BLaER1 (cell line): ENCODE results near the gene S100P.
"Not testable (repeated sequence)": the region's sequence is repeated elsewhere in the genome, so short reads cannot be mapped to it uniquely, and the experiment has no call there.

Source experiments
- H3K27ac ChIP-seq: shearing (Covaris generic); formaldehyde crosslinking; 2 replicates; pipeline ENCODE4 v1.8.1; 2022
- H3K27me3 ChIP-seq: shearing (Covaris generic); formaldehyde crosslinking; 2 replicates; pipeline ENCODE4 v1.8.1; 2022
- H3K36me3 ChIP-seq: shearing (Covaris generic); formaldehyde crosslinking; 2 replicates; pipeline ENCODE4 v1.8.1; 2022
- H3K4me1 ChIP-seq: shearing (Covaris generic); formaldehyde crosslinking; 2 replicates; pipeline ENCODE4 v1.8.1; 2022
- H3K4me2 ChIP-seq: shearing (Covaris generic); formaldehyde crosslinking; 2 replicates; pipeline ENCODE4 v1.8.1; 2022
- H3K4me3 ChIP-seq: shearing (Covaris generic); formaldehyde crosslinking; 2 replicates; pipeline ENCODE4 v1.8.1; 2022
- H3K9ac ChIP-seq: shearing (Covaris generic); formaldehyde crosslinking; 2 replicates; pipeline ENCODE4 v1.8.1; 2022
- H3K9me3 ChIP-seq: shearing (Covaris generic); formaldehyde crosslinking; 2 replicates; pipeline ENCODE4 v1.8.1; 2022
- H4K20me1 ChIP-seq: shearing (Covaris generic); formaldehyde crosslinking; 2 replicates; pipeline ENCODE4 v1.8.1; 2022
- Cebpa-rat ChIP-seq: shearing (Covaris generic); IDR thresholded peaks from 2 replicates; pipeline ENCODE4 v1.8.1; 2022

S100P gene

GRCh38 chr4:6671648-6672047 lies 22.0 kb upstream of the S100P start:
- H3K27me3 ChIP-seq: no peaks in the 10 kb centered on the region
- peaks cover 20% of the 10 kb centered on the region for H3K4me1 ChIP-seq
- peaks cover 4% of the 10 kb centered on the region; the same call in 1 of the 2 replicates for H3K9me3 ChIP-seq
- H3K9ac ChIP-seq: no peak overlapping the region
- TF ChIP-seq Cebpa-rat: no peak
- H3K4me3 ChIP-seq: no peak overlapping the region
- H4K20me1 ChIP-seq: peaks cover 25% of the 10 kb centered on the region
- H3K4me2 ChIP-seq: no peak overlapping the region
- H3K27ac ChIP-seq: no peak overlapping the region
- peaks cover 22% of the 10 kb centered on the region for H3K36me3 ChIP-seq

GRCh38 chr4:6672131-6672530 lies 21.5 kb upstream of the S100P start:
- Histone ChIP-seq H3K9me3 (peaks cover 4% of the 10 kb centered on the region; the same call in 1 of the 2 replicates), H3K4me3 (no peak overlapping the region), H3K4me2 (no peak overlapping the region), H3K4me1 (peaks cover 25% of the 10 kb centered on the region), H4K20me1 (peaks cover 30% of the 10 kb centered on the region), H3K36me3 (peaks cover 26% of the 10 kb centered on the region), H3K27ac (no peak overlapping the region), H3K9ac (no peak overlapping the region), H3K27me3 (no peaks in the 10 kb centered on the region)
- no peak for TF ChIP-seq Cebpa-rat

DNA sequence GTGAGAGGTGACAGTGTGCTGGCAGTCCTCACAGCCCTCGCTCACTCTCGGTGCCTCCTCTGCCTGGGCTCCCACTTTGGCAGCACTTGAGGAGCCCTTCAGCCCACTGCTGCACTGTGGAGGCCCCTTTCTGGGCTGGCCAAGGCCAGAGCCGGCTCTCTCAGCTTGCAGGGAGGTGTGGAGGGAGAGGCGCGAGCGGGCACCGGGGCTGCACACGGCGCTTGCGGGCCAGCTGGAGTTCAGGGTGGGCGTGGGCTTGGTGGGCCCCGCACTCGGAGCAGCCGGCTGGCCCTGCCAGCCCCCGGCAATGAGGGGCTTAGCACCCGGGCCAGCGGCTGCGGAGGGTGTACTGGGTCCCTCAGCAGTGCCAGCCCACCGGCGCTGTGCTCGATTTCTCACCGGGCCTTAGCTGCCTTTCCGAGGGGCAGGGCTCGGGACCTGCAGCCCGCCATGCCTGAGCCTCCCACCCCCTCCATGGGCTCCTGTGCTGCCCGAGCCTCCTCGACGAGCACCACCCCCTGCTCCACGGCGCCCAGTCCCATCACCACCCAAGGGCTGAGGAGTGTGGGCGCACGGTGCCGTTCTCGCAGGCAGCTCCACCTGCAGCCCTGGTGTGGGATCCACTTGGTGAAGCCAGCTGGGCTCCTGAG lies 21.0 kb upstream of the S100P start:
- H3K9me3 ChIP-seq, H3K27ac ChIP-seq, H3K9ac ChIP-seq, H3K27me3 ChIP-seq: not testable (repeated sequence)
- peak overlapping the region; percentile 88; the same call in 1 of the 2 replicates for H3K4me3 ChIP-seq
- H3K4me2 ChIP-seq: peak overlapping the region; percentile 95; the same call in 1 of the 2 replicates
- peaks cover 35% of the 10 kb centered on the region for H4K20me1 ChIP-seq
- H3K36me3 ChIP-seq: peaks cover 26% of the 10 kb centered on the region
- peaks cover 30% of the 10 kb centered on the region for H3K4me1 ChIP-seq

GRCh38 chr4:6673191-6673659 lies 20.5 kb upstream of the S100P start:
- not testable (repeated sequence) for H3K9me3 ChIP-seq

DNA sequence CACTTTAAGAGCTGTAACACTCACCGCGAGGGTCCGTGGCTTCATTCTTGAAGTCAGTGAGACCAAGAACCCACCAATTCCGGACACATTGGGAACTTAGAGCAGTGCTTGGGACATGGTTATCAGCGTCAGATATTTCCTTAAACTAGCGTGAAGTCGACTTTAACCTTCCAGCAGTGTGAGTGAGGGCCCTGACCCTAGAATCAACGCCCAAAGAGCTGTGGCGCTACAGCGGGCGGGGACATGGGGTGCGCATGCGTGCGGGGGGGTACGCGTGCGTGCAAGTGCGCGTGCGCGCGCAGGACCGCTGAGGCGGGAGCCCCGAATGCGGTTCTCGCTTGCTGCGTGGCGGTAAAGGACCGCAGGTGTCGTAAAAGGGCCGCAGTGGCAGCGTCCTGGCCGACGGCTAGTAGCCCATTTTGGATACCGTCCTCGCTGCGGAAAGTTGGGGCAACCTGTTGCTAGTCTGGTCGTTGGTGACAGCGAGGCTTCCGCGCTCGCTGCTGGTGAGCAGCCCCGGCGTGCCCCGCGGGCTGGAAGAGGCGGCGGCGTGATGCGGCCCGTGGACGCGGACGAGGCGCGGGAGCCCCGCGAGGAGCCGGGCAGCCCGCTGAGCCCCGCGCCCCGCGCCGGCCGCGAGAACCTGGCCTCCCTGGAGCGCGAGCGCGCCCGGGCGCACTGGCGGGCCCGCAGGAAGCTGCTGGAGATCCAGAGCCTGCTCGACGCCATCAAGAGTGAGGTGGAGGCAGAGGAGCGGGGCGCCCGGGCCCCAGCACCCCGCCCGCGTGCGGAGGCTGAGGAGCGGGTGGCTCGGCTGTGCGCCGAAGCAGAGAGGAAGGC lies 19.8 kb upstream of the S100P start:
- Histone ChIP-seq H3K27ac (peak overlapping the region; percentile 95), H3K9me3 (peaks cover 4% of the 10 kb centered on the region; the same call in 1 of the 2 replicates), H3K9ac (peak overlapping the region; percentile 95), H3K36me3 (peaks cover 34% of the 10 kb centered on the region), H4K20me1 (peaks cover 46% of the 10 kb centered on the region), H3K27me3 (no peaks in the 10 kb centered on the region), H3K4me1 (peaks cover 41% of the 10 kb centered on the region), H3K4me3 (peak overlapping the region; percentile 88), H3K4me2 (peak overlapping the region; percentile 95)
- no peak for TF ChIP-seq Cebpa-rat

More at GRCh38 chr4:6673191-6673659, 20.5 kb upstream of the S100P start:
- peaks cover 34% of the 10 kb centered on the region for H3K4me1 ChIP-seq
- not testable (repeated sequence) for H3K27me3 ChIP-seq
- peak overlapping the region; percentile 95 for H3K9ac ChIP-seq
- H4K20me1 ChIP-seq: peaks cover 40% of the 10 kb centered on the region
- peaks cover 27% of the 10 kb centered on the region for H3K36me3 ChIP-seq
- H3K4me3 ChIP-seq: peak overlapping the region; percentile 88
- H3K4me2 ChIP-seq: peak overlapping the region; percentile 95
- peak overlapping the region; percentile 95 for H3K27ac ChIP-seq

DNA sequence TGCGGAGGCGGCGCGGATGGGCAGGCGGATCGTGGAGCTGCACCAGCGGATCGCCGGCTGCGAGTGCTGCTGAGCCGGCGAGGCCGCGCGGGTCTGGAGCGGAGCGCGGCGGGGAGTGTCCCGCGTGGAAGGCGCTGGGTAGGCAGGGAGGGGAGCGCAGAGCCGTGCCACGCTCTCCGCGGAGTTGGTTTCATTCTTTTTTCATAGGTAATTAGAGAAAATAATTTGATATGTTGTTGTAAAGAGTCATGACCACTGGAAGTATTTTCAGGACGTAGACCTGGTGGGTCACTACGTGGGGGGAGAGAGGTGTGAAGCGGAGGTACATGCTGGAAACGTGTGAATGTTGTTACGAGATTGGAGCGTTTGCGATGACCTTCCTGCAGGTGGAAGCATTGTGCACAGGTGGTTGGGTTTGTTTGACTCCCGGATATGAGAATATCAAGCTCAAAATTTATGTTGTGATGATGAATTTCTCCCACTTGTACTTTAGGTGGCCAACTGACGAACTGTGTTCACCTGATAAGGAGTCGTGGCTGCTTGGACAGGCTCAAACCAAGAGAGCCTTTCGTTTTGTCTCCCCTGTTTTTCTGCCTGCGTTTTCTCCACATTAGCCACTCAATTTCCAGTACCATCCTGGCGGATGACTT lies 19.1 kb upstream of the S100P start:
- Histone ChIP-seq H3K4me3 (peak overlapping the region; percentile 88), H3K27ac (peak overlapping the region; percentile 95)
- no peak for TF ChIP-seq Cebpa-rat

GRCh38 chr4:6676722-6677558 lies 16.7 kb upstream of the S100P start:
- H3K9me3 ChIP-seq: peaks cover 4% of the 10 kb centered on the region; the same call in 1 of the 2 replicates
- TF ChIP-seq Cebpa-rat: no peak
- H3K4me3 ChIP-seq: peak overlapping the region; percentile 88
- peaks cover 43% of the 10 kb centered on the region for H3K36me3 ChIP-seq
- peak overlapping the region; percentile 62 for H3K27ac ChIP-seq
- H3K4me1 ChIP-seq: peaks cover 41% of the 10 kb centered on the region
- H3K27me3 ChIP-seq: no peaks in the 10 kb centered on the region
- H3K4me2 ChIP-seq: peak overlapping the region; percentile 95
- peak overlapping the region; percentile 95 for H3K9ac ChIP-seq
- H4K20me1 ChIP-seq: peaks cover 72% of the 10 kb centered on the region

More for the DNA sequence above, 19.1 kb upstream of the S100P start:
- Histone ChIP-seq H4K20me1 (peaks cover 53% of the 10 kb centered on the region), H3K36me3 (peaks cover 41% of the 10 kb centered on the region), H3K27me3 (no peaks in the 10 kb centered on the region), H3K4me2 (peak overlapping the region; percentile 95), H3K9me3 (peaks cover 4% of the 10 kb centered on the region; the same call in 1 of the 2 replicates), H3K9ac (peak overlapping the region; percentile 95), H3K4me1 (peaks cover 41% of the 10 kb centered on the region)

DNA sequence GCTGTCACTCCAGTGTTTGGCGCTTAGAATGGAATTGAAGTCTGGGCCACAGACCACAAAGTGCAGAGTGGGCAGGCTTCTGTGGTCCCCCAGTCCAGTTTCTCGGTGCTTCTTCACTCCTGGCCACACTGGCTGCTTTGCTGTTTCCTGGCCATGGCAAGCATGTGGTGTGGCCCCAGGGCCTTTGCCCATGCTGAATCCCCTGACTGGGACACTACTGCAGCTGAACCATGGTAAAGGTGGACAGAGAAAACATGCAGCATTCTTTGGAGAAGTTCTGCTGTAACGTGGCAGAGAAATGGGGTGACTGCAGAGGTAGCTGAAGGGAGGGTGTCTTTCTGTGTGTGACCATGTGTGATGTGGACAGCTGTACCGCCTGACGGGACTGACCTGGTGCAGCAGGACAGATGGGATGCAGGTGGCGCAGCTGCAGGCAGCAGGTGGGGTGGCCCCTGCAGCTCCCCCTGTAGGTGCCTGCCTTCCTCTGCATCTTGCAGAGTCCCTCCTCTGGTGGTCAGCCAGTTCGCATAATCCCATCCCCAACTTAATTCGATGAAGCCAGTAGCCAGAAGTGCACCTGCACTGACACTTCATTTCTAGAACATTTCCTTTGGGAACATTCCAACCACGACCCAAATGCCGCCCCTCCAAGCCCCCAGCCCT lies 13.2 kb upstream of the S100P start:
- H3K4me3 ChIP-seq: no peak overlapping the region
- H3K27ac ChIP-seq: no peak overlapping the region
- no peak overlapping the region for H3K4me2 ChIP-seq
- H4K20me1 ChIP-seq: peaks cover 59% of the 10 kb centered on the region
- H3K9me3 ChIP-seq: no peaks in the 10 kb centered on the region
- H3K9ac ChIP-seq: no peak overlapping the region
- peaks cover 44% of the 10 kb centered on the region for H3K36me3 ChIP-seq
- H3K4me1 ChIP-seq: peaks cover 33% of the 10 kb centered on the region
- no peaks in the 10 kb centered on the region for H3K27me3 ChIP-seq
- TF ChIP-seq Cebpa-rat: no peak
